Mucosa of descending colon (tissue), 3 donors: ENCODE results near the gene ZSCAN4. TPM values are rescaled to one million over a fixed set of nuclear protein-coding genes. Genes with fewer than 3 reads are reported as not detected.

Source experiments
- ATAC-seq: fragments of 200-7000 bp; cut with Tn5 transposase; one replicate; pipeline ENCODE4 v1.9.1; 2020; ENCODE audit warnings: mild to moderate bottlenecking, moderate library complexity
- DNase-seq, 3 donors: peaks; one replicate each; pipeline ENCODE4 v3.0.0-alpha.2; 2020
- H3K36me3 ChIP-seq: fragments of 200-600 bp; one replicate; pipeline ENCODE4 v1.8.0; 2021; ENCODE audit warnings: low read depth, mild to moderate bottlenecking
- H3K4me1 ChIP-seq: fragments of 200-600 bp; one replicate; pipeline ENCODE4 v1.8.0; 2021; ENCODE audit warnings: low read depth, mild to moderate bottlenecking
- H3K4me3 ChIP-seq: fragments of 200-600 bp; one replicate; pipeline ENCODE4 v1.8.0; 2021; ENCODE audit warnings: mild to moderate bottlenecking
- H3K9me3 ChIP-seq: fragments of 200-600 bp; one replicate; pipeline ENCODE4 v1.8.0; 2021; ENCODE audit warnings: mild to moderate bottlenecking
- CTCF ChIP-seq: fragments of 200-600 bp; IDR thresholded peaks from one replicate; pipeline ENCODE4 v1.8.0; 2022; ENCODE audit warnings: antibody characterized with exemption, mild to moderate bottlenecking
- intact Hi-C, 2 donors: fragments of 100-400 bp; cut with DNase I in 1 of 2; cut with micrococcal nuclease in 1 of 2; formaldehyde crosslinking; loops; one replicate each; pipeline versions ENCODE4 v1.11.0 to v1.11.1; 2022; cut with DNase I, micrococcal nuclease
- total RNA-seq, 3 donors: library from RNA; stranded (reverse); fragmentation: NEBNext Ultra II Directional in 2 of 3; extraction: Animal tissue kit (Norgen Biotek cat#: 25700) in 2 of 3; gene quantifications; one replicate each; pipeline versions ENCODE4 v1.2.1 to v1.2.4, GENCODE V29; 2021 to 2023
- donor health status: DM: no; HTN: no; CAD: no; lungs with moderate emphysema.
- donor health status: DM: no; HTN: no; CAD: no.
- donor health status: DM: no; HTN: yes; CAD: no.

The ZSCAN4 gene
- total RNA-seq, 3 donors from 2014 or later, result 0.16 TPM; not detected in 2

GRCh38 chr19:57719424-57719823 lies 50.7 kb downstream of the ZSCAN4 start:
- no peak for TF ChIP-seq CTCF
- no peaks in the 10 kb centered on the region for H3K36me3 ChIP-seq
- DNase-seq (no peak), ATAC-seq (no peak)
- intact Hi-C loops, result no loop called here
- H3K4me1 ChIP-seq, result no peaks in the 10 kb centered on the region
- H3K9me3 ChIP-seq, result peaks cover 87% of the 10 kb centered on the region
- H3K4me3 ChIP-seq, result no peak overlapping the region

GRCh38 chr19:57719901-57720519 lies 51.3 kb downstream of the ZSCAN4 start:
- no peak for TF ChIP-seq CTCF
- no peak overlapping the region for H3K4me3 ChIP-seq
- no peaks in the 10 kb centered on the region for H3K36me3 ChIP-seq
- H3K4me1 ChIP-seq, result no peaks in the 10 kb centered on the region
- peaks cover 87% of the 10 kb centered on the region for H3K9me3 ChIP-seq
- no peak for ATAC-seq
- DNase-seq, result no peak
- intact Hi-C loops, result no loop called here

DNA sequence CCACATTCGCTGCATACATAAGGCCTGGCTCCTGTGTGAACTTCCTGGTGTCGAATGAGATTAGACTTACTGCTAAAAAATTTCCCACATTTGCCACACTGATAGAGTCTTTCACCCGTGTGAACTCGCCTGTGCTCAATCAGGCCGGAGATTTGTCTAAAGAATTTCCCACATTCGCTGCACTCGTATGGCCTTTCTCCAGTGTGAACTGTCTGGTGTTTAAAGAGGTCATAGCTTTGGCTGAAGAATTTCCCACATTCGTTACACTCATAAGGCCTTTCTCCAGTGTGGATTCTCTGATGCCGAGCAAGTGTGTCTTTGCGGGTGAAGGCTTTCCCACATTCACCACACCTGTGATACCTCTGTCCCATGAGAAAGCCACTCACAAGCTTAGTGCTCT lies 52.1 kb downstream of the ZSCAN4 start:
- no peak overlapping the region for H3K4me3 ChIP-seq
- no peak for ATAC-seq
- H3K9me3 ChIP-seq, result peaks cover 91% of the 10 kb centered on the region
- no peaks in the 10 kb centered on the region for H3K4me1 ChIP-seq
- no peak for TF ChIP-seq CTCF
- H3K36me3 ChIP-seq, result no peaks in the 10 kb centered on the region
- no peak for DNase-seq
- intact Hi-C loops, result no loop called here

Other genes starting within 250 kb of the ZSCAN4 start
- gene ZNF749, start 233.6 kb upstream of the ZSCAN4 start, total RNA-seq, result 1 to 10 TPM; 4.7 to 8.7 (median 8.0) TPM
- gene VN1R1, start 211.8 kb upstream of the ZSCAN4 start, total RNA-seq, result 1 to 10 TPM in 1 of 3 donors, not detected in 2; 2.2 TPM
- gene ZNF772, start 191.4 kb upstream of the ZSCAN4 start, total RNA-seq, result 1 to 10 TPM; 2.9 to 10.0 (median 5.9) TPM
- gene ZNF419, start 181.2 kb upstream of the ZSCAN4 start, total RNA-seq, result 1 to 10 TPM; 3.9 to 8.4 (median 5.2) TPM
- gene ZNF773, start 169.0 kb upstream of the ZSCAN4 start, total RNA-seq, result 1 to 10 TPM; 5.7 to 6.9 (median 6.9) TPM
- 1 to 10 TPM; 2.3 to 6.3 (median 3.7) TPM for gene ZNF549, start 141.6 kb upstream of the ZSCAN4 start, total RNA-seq
- gene ZNF550, start 109.1 kb upstream of the ZSCAN4 start, total RNA-seq, result 1 to 10 TPM; 3.0 to 7.0 (median 4.5) TPM
- 1 to 10 TPM; 2.0 to 5.0 (median 2.9) TPM for gene ZNF416, start 90.0 kb upstream of the ZSCAN4 start, total RNA-seq
- gene ZIK1, start 84.8 kb upstream of the ZSCAN4 start, total RNA-seq, result 1 to 10 TPM; 1.2 to 6.2 (median 1.3) TPM
- 1 to 10 TPM; 1.7 to 3.1 (median 2.3) TPM for gene ZNF530, start 69.0 kb upstream of the ZSCAN4 start, total RNA-seq
- gene ZNF134, start 54.7 kb upstream of the ZSCAN4 start, total RNA-seq, result 10 to 100 TPM in 1 of 3 donors, 1 to 10 TPM in 2; 9.0 to 20.0 (median 9.2) TPM
- gene ZNF211, start 35.8 kb upstream of the ZSCAN4 start, total RNA-seq, result 10 to 100 TPM in 1 of 3 donors, 1 to 10 TPM in 2; 7.9 to 16.3 (median 9.4) TPM
- gene ZNF551, start 13.0 kb downstream of the ZSCAN4 start, total RNA-seq, result 1 to 10 TPM; 4.7 to 5.2 (median 4.9) TPM
- gene ZNF154, start 40.3 kb downstream of the ZSCAN4 start, total RNA-seq, result 10 to 100 TPM in 1 of 3 donors, 1 to 10 TPM in 1, under 1 TPM in 1; 0.72 to 13.7 (median 1.5) TPM
- gene ZNF671, start 58.7 kb downstream of the ZSCAN4 start, total RNA-seq, result 1 to 10 TPM; 2.6 to 9.2 (median 2.9) TPM
- 10 to 100 TPM; 10.4 to 16.5 (median 14.5) TPM for gene ZNF776, start 77.9 kb downstream of the ZSCAN4 start, total RNA-seq
- gene ZNF586, start 100.7 kb downstream of the ZSCAN4 start, total RNA-seq, result 10 to 100 TPM; 16.4 to 25.2 (median 20.4) TPM
- gene ZNF552, start 146.0 kb downstream of the ZSCAN4 start, total RNA-seq, result 10 to 100 TPM; 18.7 to 33.1 (median 27.9) TPM
- 10 to 100 TPM; 13.9 to 21.1 (median 18.3) TPM for gene ZNF587B, start 161.4 kb downstream of the ZSCAN4 start, total RNA-seq
- 10 to 100 TPM; 51.9 to 80.7 (median 61.0) TPM for gene ZNF587, start 180.9 kb downstream of the ZSCAN4 start, total RNA-seq
- 10 to 100 TPM in 2 of 3 donors, 1 to 10 TPM in 1; 9.1 to 24.5 (median 18.4) TPM for gene ZNF814, start 220.1 kb downstream of the ZSCAN4 start, total RNA-seq
- gene ZNF417, start 247.7 kb downstream of the ZSCAN4 start, total RNA-seq, result 10 to 100 TPM; 12.3 to 19.9 (median 15.7) TPM